Measurements from ENCODE around the gene KCNMA1. TPM values are rescaled to one million over a fixed set of nuclear protein-coding genes. Genes with fewer than 3 reads are reported as not detected.
A peak's percentile ranks its signal among the peaks of the same experiment; 100 is the strongest.

Gene KCNMA1
- total RNA-seq, 3 donors from 2014 or later = 13.6 to 37.8 (median 15.1) TPM

DNA sequence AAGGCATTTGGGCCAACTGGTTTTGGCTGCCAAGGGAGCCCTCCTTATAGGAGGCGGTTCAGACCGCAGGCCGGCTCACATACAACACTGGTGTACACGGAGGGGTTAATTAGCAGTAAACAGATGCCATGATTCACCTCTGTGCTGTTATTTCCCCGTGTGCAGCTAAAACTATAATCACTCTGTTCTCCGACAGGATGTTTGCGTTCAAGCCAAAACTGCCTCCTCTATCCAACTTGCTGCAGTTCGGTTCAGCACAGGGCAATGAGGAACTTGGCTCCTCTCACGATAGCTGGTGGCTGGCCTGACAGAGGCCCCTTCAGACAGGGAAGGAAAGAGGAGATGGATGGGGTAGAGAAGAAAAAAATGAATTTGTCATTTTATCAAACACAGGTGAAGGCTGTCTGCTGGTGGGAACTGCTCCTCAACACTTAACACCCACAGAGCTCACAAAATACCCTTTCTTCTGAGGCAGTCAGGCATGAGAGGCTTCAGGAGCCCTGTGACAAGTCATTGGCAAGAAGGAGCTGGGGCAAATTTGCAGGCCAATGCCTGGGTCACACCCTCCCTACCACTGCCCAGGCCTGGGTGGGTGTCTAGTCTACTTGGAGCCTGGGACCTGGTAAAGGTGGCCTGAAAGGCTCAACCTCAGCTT lies 24.0 kb downstream of the KCNMA1 start:
- Histone ChIP-seq H3K27me3 (no peaks in the 10 kb centered on the region), H3K9me3 (no peaks in the 10 kb centered on the region), H3K4me1 (peaks cover 0 to 9% of the 10 kb centered on the region in 2 donors), H3K4me3 (no peak overlapping the region), H3K27ac (peak overlapping the region in 1 of 2 donors; percentile 43), H3K36me3 (no peaks in the 10 kb centered on the region)
- no peak for DNase-seq (ENCODE audit: low spot score in 2 of 2)
- no peak for TF ChIP-seq POLR2AphosphoS5 (IDR thresholded peaks at IDR 0.05)
- TF ChIP-seq POLR2A (IDR thresholded peaks at IDR 0.05) = no peak
- TF ChIP-seq CTCF (IDR thresholded peaks at IDR 0.05) = no peak
- intact Hi-C loops (cut with DNase I; ENCODE audit: low total_unique reads) = no loop called here

- Histone ChIP-seq H3K9me3 (no peaks in the 10 kb centered on the region), H3K36me3 (no peaks in the 10 kb centered on the region), H3K27ac (no peak overlapping the region), H3K27me3 (no peaks in the 10 kb centered on the region), H3K4me1 (peaks cover 0 to 9% of the 10 kb centered on the region in 2 donors), H3K4me3 (no peak overlapping the region)
- no peak for DNase-seq (ENCODE audit: low spot score in 2 of 2)
- intact Hi-C loops (cut with DNase I; ENCODE audit: low total_unique reads) = no loop called here
- TF ChIP-seq POLR2AphosphoS5 (IDR thresholded peaks at IDR 0.05) = no peak
- no peak for TF ChIP-seq POLR2A (IDR thresholded peaks at IDR 0.05)
- TF ChIP-seq CTCF (IDR thresholded peaks at IDR 0.05) = no peak
Observed at GRCh38 chr10:77611670-77612069, 25.9 kb downstream of the KCNMA1 start.

DNA sequence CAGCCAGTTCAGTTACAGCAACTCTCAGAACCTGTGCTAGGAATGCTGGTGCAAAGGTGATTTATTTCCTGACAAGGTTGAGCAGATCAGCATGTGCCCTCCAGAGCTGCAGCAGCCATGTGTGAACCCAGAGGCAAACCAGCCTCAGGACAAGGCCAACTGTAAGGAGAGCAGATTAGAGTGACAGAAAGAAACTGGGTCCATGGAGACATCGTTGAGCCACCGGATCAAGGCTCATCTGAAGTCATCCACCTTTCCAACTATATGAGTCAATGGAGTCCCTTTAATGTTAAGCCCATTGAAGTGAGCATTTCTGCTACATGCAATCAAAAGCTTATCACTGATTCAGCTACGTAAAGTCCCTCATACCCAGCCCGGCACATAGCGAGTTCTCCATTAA lies 26.4 kb downstream of the KCNMA1 start:
- Histone ChIP-seq H3K4me1 (peaks cover 0 to 9% of the 10 kb centered on the region in 2 donors), H3K9me3 (no peaks in the 10 kb centered on the region), H3K36me3 (no peaks in the 10 kb centered on the region), H3K4me3 (no peak overlapping the region), H3K27ac (no peak overlapping the region), H3K27me3 (no peaks in the 10 kb centered on the region)
- intact Hi-C loops (cut with DNase I; ENCODE audit: low total_unique reads) = no loop called here
- DNase-seq (ENCODE audit: low spot score in 2 of 2) = no peak
- TF ChIP-seq POLR2AphosphoS5 (IDR thresholded peaks at IDR 0.05) = no peak
- TF ChIP-seq POLR2A (IDR thresholded peaks at IDR 0.05) = no peak
- no peak for TF ChIP-seq CTCF (IDR thresholded peaks at IDR 0.05)

DNA sequence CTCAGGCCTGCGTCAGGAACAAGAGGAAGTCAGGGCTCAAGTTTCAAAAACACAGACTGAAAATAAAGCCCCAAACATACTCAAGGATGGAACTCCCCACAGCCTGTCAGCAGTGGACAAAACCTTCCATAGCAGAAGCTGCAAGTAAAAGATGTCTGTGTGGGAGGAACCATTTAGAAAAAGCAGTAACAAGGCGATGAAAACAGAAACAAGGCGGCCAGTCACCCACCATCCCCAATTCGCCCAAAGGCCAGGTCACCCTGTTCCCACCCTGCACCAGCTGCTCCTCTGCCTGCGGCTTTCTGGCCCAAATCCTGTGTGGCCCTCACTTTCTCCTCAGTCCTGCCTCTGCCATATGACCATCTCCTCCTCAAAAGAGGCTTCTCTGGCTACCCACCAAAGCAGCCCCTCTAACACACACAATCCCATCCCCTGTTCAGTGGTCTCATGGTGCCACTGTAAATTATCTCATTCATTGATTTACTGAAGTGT lies 27.8 kb downstream of the KCNMA1 start:
- Histone ChIP-seq H3K27me3 (no peaks in the 10 kb centered on the region), H3K36me3 (no peaks in the 10 kb centered on the region), H3K9me3 (no peaks in the 10 kb centered on the region), H3K4me1 (peaks cover 0 to 7% of the 10 kb centered on the region in 2 donors), H3K27ac (no peak overlapping the region), H3K4me3 (no peak overlapping the region)
- intact Hi-C loops (cut with DNase I; ENCODE audit: low total_unique reads) = loop anchor here (1.0 kb wide), 1 partner anchor 30 kb away; no protein-coding TSS in a partner anchor
- DNase-seq (ENCODE audit: low spot score in 2 of 2) = no peak
- TF ChIP-seq CTCF (IDR thresholded peaks at IDR 0.05) (no peak), POLR2A (IDR thresholded peaks at IDR 0.05) (no peak), POLR2AphosphoS5 (IDR thresholded peaks at IDR 0.05) (no peak)

- no peak overlapping the region for H3K27ac ChIP-seq
- no peaks in the 10 kb centered on the region for H3K27me3 ChIP-seq
- no peaks in the 10 kb centered on the region for H3K36me3 ChIP-seq
- no peak overlapping the region for H3K4me3 ChIP-seq
- no peaks in the 10 kb centered on the region for H3K9me3 ChIP-seq
- H3K4me1 ChIP-seq = peaks cover 0 to 5% of the 10 kb centered on the region in 2 donors
- DNase-seq (ENCODE audit: low spot score in 2 of 2) = no peak
- TF ChIP-seq POLR2AphosphoS5 (IDR thresholded peaks at IDR 0.05) (no peak), CTCF (IDR thresholded peaks at IDR 0.05) (no peak), POLR2A (IDR thresholded peaks at IDR 0.05) (no peak)
- intact Hi-C loops (cut with DNase I; ENCODE audit: low total_unique reads) = no loop called here
Observed at GRCh38 chr10:77608281-77608680, 29.3 kb downstream of the KCNMA1 start.
